ENCODE results near the gene RAI14.

DNA sequence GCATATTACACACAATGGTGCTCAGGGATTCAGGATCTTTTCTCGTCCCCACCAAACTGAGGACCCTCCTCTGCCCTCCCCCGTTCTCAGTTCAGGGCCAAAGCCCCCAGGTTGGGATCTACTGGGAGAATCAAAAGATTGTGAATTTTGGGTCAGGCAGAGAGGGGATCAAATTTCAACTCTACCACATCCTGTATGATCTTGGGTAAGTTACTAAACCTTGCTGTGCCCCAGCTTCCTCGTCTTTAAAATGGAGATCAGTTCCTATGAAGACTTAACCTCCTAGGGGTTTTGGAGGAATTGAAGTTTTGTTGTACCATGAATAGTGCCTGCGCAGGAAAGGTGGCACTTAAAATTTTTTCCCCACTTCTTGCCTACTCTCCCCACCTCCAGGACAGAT, 62.4 kb downstream of the RAI14 start:
- TF ChIP-seq, protein P1, sequence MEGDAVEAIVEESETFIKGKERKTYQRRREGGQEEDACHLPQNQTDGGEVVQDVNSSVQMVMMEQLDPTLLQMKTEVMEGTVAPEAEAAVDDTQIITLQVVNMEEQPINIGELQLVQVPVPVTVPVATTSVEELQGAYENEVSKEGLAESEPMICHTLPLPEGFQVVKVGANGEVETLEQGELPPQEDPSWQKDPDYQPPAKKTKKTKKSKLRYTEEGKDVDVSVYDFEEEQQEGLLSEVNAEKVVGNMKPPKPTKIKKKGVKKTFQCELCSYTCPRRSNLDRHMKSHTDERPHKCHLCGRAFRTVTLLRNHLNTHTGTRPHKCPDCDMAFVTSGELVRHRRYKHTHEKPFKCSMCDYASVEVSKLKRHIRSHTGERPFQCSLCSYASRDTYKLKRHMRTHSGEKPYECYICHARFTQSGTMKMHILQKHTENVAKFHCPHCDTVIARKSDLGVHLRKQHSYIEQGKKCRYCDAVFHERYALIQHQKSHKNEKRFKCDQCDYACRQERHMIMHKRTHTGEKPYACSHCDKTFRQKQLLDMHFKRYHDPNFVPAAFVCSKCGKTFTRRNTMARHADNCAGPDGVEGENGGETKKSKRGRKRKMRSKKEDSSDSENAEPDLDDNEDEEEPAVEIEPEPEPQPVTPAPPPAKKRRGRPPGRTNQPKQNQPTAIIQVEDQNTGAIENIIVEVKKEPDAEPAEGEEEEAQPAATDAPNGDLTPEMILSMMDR (IDR thresholded peaks at IDR 0.05), result no peak
- no peak for TF ChIP-seq ZFX (IDR thresholded peaks at IDR 0.05; ENCODE audit: borderline replicate concordance)
